Measurements from ENCODE around the gene STMN3. TPM values are rescaled to one million over a fixed set of nuclear protein-coding genes. Genes with fewer than 3 reads are reported as not detected.

Gene STMN3
- total RNA-seq, 4 donors from 2014 or later, result 2.4 to 6.4 (median 4.7) TPM

DNA sequence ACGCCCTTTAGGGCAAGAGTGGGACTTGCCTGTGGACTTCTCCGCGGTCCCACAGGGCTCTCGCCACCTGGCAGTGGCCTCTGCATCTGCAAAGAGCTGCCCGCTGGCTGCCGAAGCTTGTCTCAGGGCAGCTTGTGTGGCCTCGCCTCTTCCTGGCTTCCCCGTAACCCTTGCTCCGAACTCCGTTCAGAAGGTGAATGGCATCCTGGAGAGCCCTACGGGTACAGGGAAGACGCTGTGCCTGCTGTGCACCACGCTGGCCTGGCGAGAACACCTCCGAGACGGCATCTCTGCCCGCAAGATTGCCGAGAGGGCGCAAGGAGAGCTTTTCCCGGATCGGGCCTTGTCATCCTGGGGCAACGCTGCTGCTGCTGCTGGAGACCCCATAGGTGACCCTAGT lies 7.9 kb upstream of the STMN3 start:
- no peak for TF ChIP-seq CTCF (IDR thresholded peaks at IDR 0.05; ENCODE audit: low read depth)

GRCh38 chr20:63660622-63661021 lies 7.4 kb upstream of the STMN3 start:
- TF ChIP-seq CTCF (IDR thresholded peaks at IDR 0.05; ENCODE audit: low read depth), result no peak

GRCh38 chr20:63659370-63659769 lies 6.1 kb upstream of the STMN3 start:
- TF ChIP-seq CTCF (IDR thresholded peaks at IDR 0.05; ENCODE audit: low read depth), result no peak

GRCh38 chr20:63658749-63659187 lies 5.5 kb upstream of the STMN3 start:
- TF ChIP-seq CTCF (IDR thresholded peaks at IDR 0.05; ENCODE audit: low read depth), result no peak

- TF ChIP-seq CTCF (IDR thresholded peaks at IDR 0.05; ENCODE audit: low read depth), result no peak
Observed at GRCh38 chr20:63657937-63658748, 4.9 kb upstream of the STMN3 start, which contains the start of gene RTEL1. TSS of gene RTEL1 (plus strand) at chr20:63658312. CDS start at chr20:63659403, 1,091 bp downstream.

DNA sequence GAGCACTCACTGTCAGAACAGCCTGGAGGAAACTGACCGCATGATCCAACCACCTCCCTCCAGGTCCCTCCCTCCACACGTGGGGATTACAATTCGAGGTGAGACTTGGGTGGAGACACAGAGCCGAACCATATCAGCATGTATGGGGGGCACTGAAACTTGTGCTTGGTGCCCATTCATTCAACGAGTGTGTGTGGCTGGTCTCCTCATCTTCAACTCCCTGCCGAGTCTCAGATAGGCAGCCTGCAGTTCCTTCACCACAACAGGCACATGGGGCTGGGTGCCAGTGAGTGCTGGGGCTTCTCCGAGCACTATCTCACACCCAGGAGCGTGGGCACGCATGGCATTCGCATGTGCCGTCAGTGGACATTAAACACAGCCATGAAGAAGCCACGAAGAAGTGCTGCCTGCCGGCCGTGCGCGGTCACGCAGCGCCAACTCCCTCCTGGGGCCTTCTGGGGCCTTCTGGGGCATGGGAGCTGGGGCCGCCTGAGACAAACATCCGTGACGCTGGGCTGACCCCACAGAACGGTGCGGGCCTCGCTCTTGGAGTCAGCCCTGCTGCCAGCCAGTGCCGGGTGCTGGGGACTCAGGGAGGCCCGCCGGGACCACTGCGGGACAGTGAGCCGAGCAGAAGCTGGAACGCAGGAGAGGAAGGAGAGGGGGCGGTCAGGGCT lies 4.2 kb upstream of the STMN3 start:
- no peak for TF ChIP-seq CTCF (IDR thresholded peaks at IDR 0.05; ENCODE audit: low read depth)

GRCh38 chr20:63656451-63656850 lies 3.2 kb upstream of the STMN3 start:
- no peak for TF ChIP-seq CTCF (IDR thresholded peaks at IDR 0.05; ENCODE audit: low read depth)
